Uterus (tissue), 4 donors: ENCODE results near the gene KPNA3. TPM values are rescaled to one million over a fixed set of nuclear protein-coding genes. Genes with fewer than 3 reads are reported as not detected.
"Not testable (repeated sequence)": the region's sequence is repeated elsewhere in the genome, so short reads cannot be mapped to it uniquely, and the experiment has no call there.

Experiments
- DNase-seq, 2 donors: peaks; one replicate each; pipeline ENCODE4 v3.0.0-alpha.2; 2019 to 2020
- H3K27ac ChIP-seq, 2 donors: fragments of 200-600 bp; sonication (generic); 1 replicate in 1 of 2; 2 replicates in 1 of 2; pipeline ENCODE4 v1.5.1; 2016 to 2018
- H3K27me3 ChIP-seq, 2 donors: fragments of 200-600 bp; sonication (generic); one replicate each; pipeline ENCODE4 v1.5.1; 2018 to 2019; ENCODE audit warnings: control low read depth in 1 of 2
- H3K36me3 ChIP-seq, 2 donors: fragments of 200-600 bp; sonication (generic); one replicate each; pipeline ENCODE4 v1.5.1; 2019; ENCODE audit warnings: control low read depth in 1 of 2
- H3K4me1 ChIP-seq, 2 donors: fragments of 200-600 bp; sonication (generic); one replicate each; pipeline ENCODE4 v1.5.1; 2018 to 2019; ENCODE audit warnings: control low read depth in 1 of 2
- H3K4me3 ChIP-seq, 2 donors: fragments of 200-600 bp; sonication (generic); 1 replicate in 1 of 2; 2 replicates in 1 of 2; pipeline ENCODE4 v1.5.1; 2018 to 2019; ENCODE audit warnings: mild to moderate bottlenecking in 1 of 2
- H3K9me3 ChIP-seq, 2 donors: fragments of 200-600 bp; sonication (generic); one replicate each; pipeline ENCODE4 v1.5.1; 2019; ENCODE audit warnings: control low read depth in 1 of 2
- POLR2A ChIP-seq, 2 donors: fragments of 450-650 bp; IDR thresholded peaks; one replicate each; pipeline ENCODE4 v1.6.1; 2016; ENCODE audit warnings: antibody characterized with exemption in 2 of 2, mild to moderate bottlenecking in 1 of 2, moderate library complexity in 1 of 2
- intact Hi-C: fragments of 100-400 bp; cut with DNase I; formaldehyde crosslinking; loops from one replicate; pipeline ENCODE4 v1.15.1; 2023; ENCODE audit warnings: low total_unique reads
- total RNA-seq, 4 donors: library from RNA; depleted of rRNA in 3 of 4; stranded (reverse); fragments of >200 nt in 3 of 4; gene quantifications; one replicate each; pipeline versions ENCODE4 v1.1.0 to v1.2.4, GENCODE V29; 2014 to 2023
- TF ChIP-seq, protein P1 (sequence below), 4 experiments: fragments of 200-600 bp in 2 of 4; fragments of 450-650 bp in 2 of 4; sonication (generic) in 2 of 4; IDR thresholded peaks; one replicate each; pipeline ENCODE4 v1.5.1; 2016 to 2019; ENCODE audit warnings: antibody characterized with exemption in 4 of 4, mild to moderate bottlenecking in 2 of 4, moderate library complexity in 1 of 4
- donor health status: DM: yes; HTN: yes; CAD: no.

KPNA3 gene
- total RNA-seq, 4 donors from 2014 or later = 9.1 to 49.2 (median 30.3) TPM

DNA sequence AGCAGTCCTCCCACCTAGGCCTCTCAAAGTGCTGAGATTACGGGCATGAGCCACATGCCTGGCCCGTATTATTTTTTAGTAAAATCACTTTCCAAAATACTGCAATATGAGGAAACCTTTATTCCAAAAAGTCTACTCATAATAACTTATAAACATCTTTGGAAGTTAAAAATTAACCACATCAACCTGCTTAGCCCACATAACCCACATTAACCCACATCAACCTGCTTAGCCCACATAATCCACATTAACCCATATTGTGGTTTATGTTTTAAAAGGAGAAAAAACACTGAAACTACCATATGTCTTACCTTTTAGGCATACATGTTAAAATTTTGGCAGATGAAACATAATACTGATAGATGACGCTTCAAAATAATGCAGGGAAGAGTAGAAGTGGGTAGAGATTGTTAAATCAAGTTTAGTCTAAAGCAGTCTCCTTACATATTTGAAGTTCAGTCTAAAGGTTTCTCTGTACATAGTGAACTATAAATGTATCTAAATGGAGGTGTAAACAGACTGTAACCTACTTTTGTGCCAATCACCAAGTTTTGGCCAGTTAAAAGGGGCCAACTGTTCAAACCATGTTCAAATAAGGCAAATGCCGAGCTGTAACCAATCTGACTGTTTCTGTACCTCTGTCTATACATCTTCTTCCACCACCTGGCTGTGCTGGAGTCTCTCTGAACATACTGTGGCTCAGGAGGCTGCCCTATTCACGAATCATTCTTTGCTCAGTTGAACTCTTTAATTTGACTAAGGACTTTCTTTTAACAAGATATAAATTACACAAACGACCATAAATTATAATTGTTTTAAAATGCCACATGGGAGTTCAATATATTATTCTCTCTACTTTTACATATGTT lies 14.5 kb downstream of the KPNA3 start:
- no peaks in the 10 kb centered on the region for H3K9me3 ChIP-seq
- no peak overlapping the region for H3K4me3 ChIP-seq
- no peak overlapping the region for H3K27ac ChIP-seq
- no peaks in the 10 kb centered on the region for H3K36me3 ChIP-seq
- TF ChIP-seq, protein P1, sequence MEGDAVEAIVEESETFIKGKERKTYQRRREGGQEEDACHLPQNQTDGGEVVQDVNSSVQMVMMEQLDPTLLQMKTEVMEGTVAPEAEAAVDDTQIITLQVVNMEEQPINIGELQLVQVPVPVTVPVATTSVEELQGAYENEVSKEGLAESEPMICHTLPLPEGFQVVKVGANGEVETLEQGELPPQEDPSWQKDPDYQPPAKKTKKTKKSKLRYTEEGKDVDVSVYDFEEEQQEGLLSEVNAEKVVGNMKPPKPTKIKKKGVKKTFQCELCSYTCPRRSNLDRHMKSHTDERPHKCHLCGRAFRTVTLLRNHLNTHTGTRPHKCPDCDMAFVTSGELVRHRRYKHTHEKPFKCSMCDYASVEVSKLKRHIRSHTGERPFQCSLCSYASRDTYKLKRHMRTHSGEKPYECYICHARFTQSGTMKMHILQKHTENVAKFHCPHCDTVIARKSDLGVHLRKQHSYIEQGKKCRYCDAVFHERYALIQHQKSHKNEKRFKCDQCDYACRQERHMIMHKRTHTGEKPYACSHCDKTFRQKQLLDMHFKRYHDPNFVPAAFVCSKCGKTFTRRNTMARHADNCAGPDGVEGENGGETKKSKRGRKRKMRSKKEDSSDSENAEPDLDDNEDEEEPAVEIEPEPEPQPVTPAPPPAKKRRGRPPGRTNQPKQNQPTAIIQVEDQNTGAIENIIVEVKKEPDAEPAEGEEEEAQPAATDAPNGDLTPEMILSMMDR (IDR thresholded peaks at IDR 0.05) = no peak
- TF ChIP-seq POLR2A (IDR thresholded peaks at IDR 0.05) = no peak
- DNase-seq = no peak
- H3K4me1 ChIP-seq = peaks cover 0 to 8% of the 10 kb centered on the region in 2 donors
- intact Hi-C loops = no loop called here
- no peaks in the 10 kb centered on the region for H3K27me3 ChIP-seq

DNA sequence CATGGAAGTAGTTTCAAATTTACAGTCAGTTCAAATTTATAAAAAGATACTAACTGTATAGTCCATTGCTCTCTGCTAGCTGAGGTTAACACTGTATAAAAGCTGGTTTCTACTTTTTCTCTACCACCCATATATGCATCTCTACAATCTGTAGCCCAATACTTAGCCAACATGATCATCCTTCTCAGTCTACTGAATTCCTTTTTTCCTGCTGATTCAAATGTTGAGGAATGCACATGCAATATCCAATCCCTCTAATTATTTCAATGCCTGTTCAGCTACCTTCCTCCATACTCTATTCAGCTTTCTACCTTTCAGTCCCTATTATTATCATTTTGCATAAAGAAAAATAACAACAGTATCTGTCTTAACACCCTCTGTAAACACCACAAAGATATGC lies 15.6 kb downstream of the KPNA3 start:
- no peak for DNase-seq
- intact Hi-C loops = no loop called here
- peaks cover 0 to 8% of the 10 kb centered on the region in 2 donors for H3K4me1 ChIP-seq
- no peak overlapping the region for H3K27ac ChIP-seq
- no peaks in the 10 kb centered on the region for H3K9me3 ChIP-seq
- no peaks in the 10 kb centered on the region for H3K36me3 ChIP-seq
- H3K27me3 ChIP-seq = no peaks in the 10 kb centered on the region
- H3K4me3 ChIP-seq = no peak overlapping the region
- TF ChIP-seq, protein P1 (IDR thresholded peaks at IDR 0.05) = no peak
- no peak for TF ChIP-seq POLR2A (IDR thresholded peaks at IDR 0.05)

DNA sequence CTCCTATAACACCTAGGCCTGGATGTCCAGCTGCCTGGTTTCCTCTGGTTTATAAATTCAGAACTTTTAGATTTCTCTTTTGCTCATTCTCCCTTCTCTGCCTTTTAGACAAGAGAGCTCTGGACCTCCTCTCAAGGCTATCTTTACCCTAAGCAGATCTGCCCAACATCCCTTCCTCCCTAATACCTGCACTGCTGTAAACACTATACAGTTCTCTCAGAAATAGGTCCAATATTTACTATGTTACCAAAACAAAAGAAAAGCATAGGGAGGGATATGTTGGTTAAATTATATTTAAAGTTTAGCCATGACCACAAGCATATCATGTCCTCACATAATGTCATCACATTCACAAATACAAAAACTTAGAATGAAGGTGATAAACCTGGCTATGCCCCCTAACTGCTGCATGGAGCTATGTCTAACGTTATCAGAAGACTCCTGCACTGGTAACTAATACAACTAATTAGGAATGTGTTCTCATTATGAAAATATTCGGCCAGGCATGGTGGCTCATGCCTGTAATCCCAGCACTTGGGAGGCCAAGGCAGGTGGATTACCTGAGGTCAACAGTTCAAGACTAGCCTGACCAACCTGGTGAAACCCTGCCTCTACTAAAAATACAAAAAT lies 18.0 kb downstream of the KPNA3 start:
- intact Hi-C loops = no loop called here
- H3K27me3 ChIP-seq = no peaks in the 10 kb centered on the region
- H3K4me3 ChIP-seq = no peak overlapping the region
- no peaks in the 10 kb centered on the region for H3K9me3 ChIP-seq
- H3K36me3 ChIP-seq = no peaks in the 10 kb centered on the region
- TF ChIP-seq, protein P1 (IDR thresholded peaks at IDR 0.05) = no peak
- no peak for TF ChIP-seq POLR2A (IDR thresholded peaks at IDR 0.05)
- H3K4me1 ChIP-seq = peaks cover 0 to 8% of the 10 kb centered on the region in 2 donors
- no peak for DNase-seq
- no peak overlapping the region for H3K27ac ChIP-seq

DNA sequence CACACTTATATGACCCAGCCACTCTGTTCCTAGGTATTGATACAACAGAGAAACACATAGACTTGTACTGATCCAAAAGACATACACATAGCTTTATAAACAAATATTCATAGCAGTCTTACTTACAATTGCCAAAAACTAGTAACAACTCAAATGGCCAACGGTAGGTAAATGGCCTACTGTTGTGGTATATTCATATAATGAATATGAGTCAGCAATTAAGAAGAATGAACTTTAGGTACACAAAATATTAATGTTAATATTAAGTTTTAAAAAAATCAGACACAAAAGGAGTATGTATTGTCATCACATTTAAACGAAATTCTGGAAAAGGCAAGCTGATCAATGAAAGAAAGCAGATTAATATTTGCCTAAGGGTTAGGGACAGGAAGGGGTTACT lies 19.7 kb downstream of the KPNA3 start:
- H3K4me1 ChIP-seq = peaks cover 0 to 1% of the 10 kb centered on the region in 2 donors
- DNase-seq = no peak
- no peaks in the 10 kb centered on the region for H3K27me3 ChIP-seq
- H3K9me3 ChIP-seq = no peaks in the 10 kb centered on the region
- no peak overlapping the region for H3K4me3 ChIP-seq
- no peaks in the 10 kb centered on the region for H3K36me3 ChIP-seq
- no peak for TF ChIP-seq POLR2A (IDR thresholded peaks at IDR 0.05)
- TF ChIP-seq, protein P1 (IDR thresholded peaks at IDR 0.05) = no peak
- H3K27ac ChIP-seq = no peak overlapping the region
- intact Hi-C loops = no loop called here

DNA sequence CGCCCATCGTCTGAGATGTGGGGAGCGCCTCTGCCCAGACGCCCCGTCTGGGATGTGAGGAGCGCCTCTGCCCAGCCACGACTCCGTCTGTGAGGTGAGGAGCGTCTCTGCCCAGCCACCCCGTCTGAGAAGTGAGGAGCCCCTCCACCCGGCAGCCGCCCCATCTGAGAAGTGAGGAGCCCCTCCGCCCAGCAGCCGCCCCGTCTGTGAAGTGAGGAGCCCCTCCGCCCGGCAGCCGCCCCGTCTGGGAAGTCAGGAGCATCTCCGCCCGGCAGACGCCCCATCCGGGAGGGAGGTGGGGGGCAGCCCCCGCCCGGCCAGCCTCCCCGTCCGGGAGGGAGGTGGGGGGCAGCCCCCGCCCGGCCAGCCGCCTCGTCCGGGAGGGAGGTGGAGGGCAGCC lies 30.7 kb downstream of the KPNA3 start:
- H3K4me1 ChIP-seq = not testable (repeated sequence)

More for the DNA sequence above, 30.7 kb downstream of the KPNA3 start:
- H3K9me3 ChIP-seq, H3K4me3 ChIP-seq, H3K36me3 ChIP-seq, H3K27me3 ChIP-seq, H3K27ac ChIP-seq, DNase-seq, intact Hi-C loops: not testable (repeated sequence)
